ENCODE data around the gene RIC8B.

RIC8B gene

DNA sequence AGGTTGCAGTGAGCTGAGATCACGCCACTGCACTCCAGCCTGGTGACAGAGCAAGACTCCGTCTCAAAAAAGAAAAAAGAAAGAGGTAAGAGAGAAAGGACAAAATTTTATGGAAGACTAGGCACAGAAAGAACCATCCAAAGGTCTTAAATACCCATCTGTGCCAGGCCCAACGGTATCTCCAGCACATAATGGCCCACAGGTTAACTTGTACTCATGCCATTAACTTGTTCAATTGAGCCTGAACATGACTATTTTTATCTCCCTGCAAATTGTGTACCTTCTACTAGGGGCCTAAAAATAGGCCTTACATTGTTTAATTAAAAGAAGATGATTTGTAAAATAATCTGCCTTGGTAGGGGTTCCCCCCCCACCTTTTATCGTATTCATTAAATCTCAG lies 80.2 kb downstream of the RIC8B start:
- H3K9me3 ChIP-seq (replicated peaks; ENCODE audit: insufficient read depth, low read length): no peaks in the 10 kb centered on the region
- no peak overlapping the region for H3K27ac ChIP-seq (ENCODE audit: low read length)
- no peak for DNase-seq
- H3F3A ChIP-seq (ENCODE audit: insufficient read depth, low read length): no peaks in the 10 kb centered on the region
- no peak for TF ChIP-seq EZH2 (optimal IDR thresholded peaks at IDR 0.05; ENCODE audit: low read depth, low read length)
- no peak for TF ChIP-seq EZH2phosphoT487 (IDR thresholded peaks at IDR 0.05; ENCODE audit: low read length)
- TF ChIP-seq, protein P1, sequence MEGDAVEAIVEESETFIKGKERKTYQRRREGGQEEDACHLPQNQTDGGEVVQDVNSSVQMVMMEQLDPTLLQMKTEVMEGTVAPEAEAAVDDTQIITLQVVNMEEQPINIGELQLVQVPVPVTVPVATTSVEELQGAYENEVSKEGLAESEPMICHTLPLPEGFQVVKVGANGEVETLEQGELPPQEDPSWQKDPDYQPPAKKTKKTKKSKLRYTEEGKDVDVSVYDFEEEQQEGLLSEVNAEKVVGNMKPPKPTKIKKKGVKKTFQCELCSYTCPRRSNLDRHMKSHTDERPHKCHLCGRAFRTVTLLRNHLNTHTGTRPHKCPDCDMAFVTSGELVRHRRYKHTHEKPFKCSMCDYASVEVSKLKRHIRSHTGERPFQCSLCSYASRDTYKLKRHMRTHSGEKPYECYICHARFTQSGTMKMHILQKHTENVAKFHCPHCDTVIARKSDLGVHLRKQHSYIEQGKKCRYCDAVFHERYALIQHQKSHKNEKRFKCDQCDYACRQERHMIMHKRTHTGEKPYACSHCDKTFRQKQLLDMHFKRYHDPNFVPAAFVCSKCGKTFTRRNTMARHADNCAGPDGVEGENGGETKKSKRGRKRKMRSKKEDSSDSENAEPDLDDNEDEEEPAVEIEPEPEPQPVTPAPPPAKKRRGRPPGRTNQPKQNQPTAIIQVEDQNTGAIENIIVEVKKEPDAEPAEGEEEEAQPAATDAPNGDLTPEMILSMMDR (IDR thresholded peaks at IDR 0.05; ENCODE audit: low read length): no peak
- H2AFZ ChIP-seq (ENCODE audit: low read length): no peak overlapping the region
- H3K27me3 ChIP-seq (replicated peaks; ENCODE audit: insufficient read depth, low read length): no peaks in the 10 kb centered on the region
- H4K20me1 ChIP-seq (ENCODE audit: insufficient read depth, low read length): no peaks in the 10 kb centered on the region
- no peak overlapping the region for H3K4me3 ChIP-seq (ENCODE audit: low read length)
- no peaks in the 10 kb centered on the region for H3K4me1 ChIP-seq (ENCODE audit: low read length)
- H3K79me2 ChIP-seq (ENCODE audit: low read length): no peaks in the 10 kb centered on the region
- no peaks in the 10 kb centered on the region for H3K36me3 ChIP-seq (replicated peaks; ENCODE audit: insufficient read depth, low read length)
- no peak overlapping the region for H3K4me2 ChIP-seq (ENCODE audit: low read depth, low read length)
- H3K9me2 ChIP-seq (replicated peaks; ENCODE audit: insufficient read depth, low read length): no peaks in the 10 kb centered on the region
- H3K9ac ChIP-seq (ENCODE audit: low read length): no peak overlapping the region

DNA sequence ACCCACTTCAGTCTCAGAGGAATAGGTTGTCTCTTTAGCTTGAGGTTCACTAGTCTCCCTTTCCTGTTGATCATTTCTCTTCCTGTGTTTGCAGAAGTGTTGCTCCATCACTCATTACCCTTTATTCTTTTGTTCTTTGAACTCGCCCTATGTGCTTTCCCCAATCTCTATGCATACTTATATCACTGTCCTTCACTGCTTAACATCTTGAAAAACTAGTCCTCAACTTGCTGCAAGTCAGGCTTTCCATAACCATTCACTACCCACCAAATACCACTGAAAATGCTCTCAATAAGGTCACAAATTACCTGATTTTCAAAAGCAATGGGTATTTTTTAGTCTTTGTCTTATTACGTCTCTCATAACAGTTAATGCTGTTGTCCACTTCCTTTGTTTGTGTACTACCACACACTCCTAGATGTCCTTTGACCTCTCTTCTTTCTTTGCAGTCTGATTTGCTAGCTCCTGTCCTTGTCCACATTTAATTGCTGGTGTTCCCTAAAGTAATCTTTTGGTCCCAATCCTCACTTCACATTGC lies 80.8 kb downstream of the RIC8B start:
- Histone ChIP-seq H3K79me2 (ENCODE audit: low read length) (no peaks in the 10 kb centered on the region), H4K20me1 (ENCODE audit: insufficient read depth, low read length) (no peaks in the 10 kb centered on the region), H3K9me2 (replicated peaks; ENCODE audit: insufficient read depth, low read length) (no peaks in the 10 kb centered on the region), H3F3A (ENCODE audit: insufficient read depth, low read length) (no peaks in the 10 kb centered on the region), H3K27me3 (replicated peaks; ENCODE audit: insufficient read depth, low read length) (no peaks in the 10 kb centered on the region), H3K9me3 (replicated peaks; ENCODE audit: insufficient read depth, low read length) (no peaks in the 10 kb centered on the region), H3K27ac (ENCODE audit: low read length) (no peak overlapping the region), H3K9ac (ENCODE audit: low read length) (no peak overlapping the region), H3K4me1 (ENCODE audit: low read length) (no peaks in the 10 kb centered on the region), H3K36me3 (replicated peaks; ENCODE audit: insufficient read depth, low read length) (no peaks in the 10 kb centered on the region), H2AFZ (ENCODE audit: low read length) (no peak overlapping the region), H3K4me3 (ENCODE audit: low read length) (no peak overlapping the region), H3K4me2 (ENCODE audit: low read depth, low read length) (no peak overlapping the region)
- no peak for TF ChIP-seq EZH2phosphoT487 (IDR thresholded peaks at IDR 0.05; ENCODE audit: low read length)
- no peak for DNase-seq

DNA sequence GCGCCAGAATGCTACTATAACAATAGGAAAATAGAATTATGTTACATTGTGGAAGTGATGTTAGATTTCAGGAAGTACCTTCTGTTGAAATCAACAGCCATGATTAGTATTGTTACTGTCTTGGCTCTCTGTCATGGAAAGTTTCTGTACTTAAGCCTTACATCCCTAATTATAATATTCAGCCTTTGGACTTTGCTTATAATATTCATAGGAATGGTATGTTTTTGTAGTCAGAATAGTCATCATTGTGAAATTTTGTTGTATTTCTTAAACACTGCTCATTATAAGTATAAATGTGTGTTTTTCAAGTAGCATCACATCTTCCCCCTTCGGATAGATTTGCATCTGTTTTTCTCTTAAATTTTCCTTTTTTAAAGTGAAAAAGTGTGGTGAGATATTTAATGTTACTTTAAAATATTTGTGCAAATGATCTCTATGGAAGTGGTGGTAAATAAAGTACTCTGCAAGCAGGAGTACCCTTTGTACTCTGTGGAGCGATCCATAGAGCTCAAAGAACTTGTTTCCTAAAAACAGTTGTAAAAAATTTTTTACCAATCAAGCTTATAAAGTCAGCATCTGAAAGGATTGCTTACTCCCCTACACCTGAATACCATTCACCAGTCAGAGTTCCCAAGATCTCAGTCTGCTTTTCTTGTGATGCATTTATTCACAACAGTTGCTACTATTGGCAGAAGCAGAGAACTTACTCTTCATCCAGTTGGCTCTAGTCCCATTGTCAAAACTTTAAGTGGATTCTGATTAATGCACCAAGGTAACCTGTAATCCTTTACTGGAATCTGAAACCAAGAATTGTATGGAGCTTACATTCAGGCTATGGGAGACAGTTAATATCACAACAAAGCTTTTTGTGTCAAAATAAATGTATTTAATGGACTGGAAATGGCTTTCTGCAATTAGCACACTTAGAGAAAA lies 87.8 kb downstream of the RIC8B start:
- Histone ChIP-seq H3K9me2 (replicated peaks; ENCODE audit: insufficient read depth, low read length) (no peaks in the 10 kb centered on the region), H3K36me3 (replicated peaks; ENCODE audit: insufficient read depth, low read length) (no peaks in the 10 kb centered on the region)

More for the DNA sequence above, 87.8 kb downstream of the RIC8B start:
- H3K4me1 ChIP-seq (ENCODE audit: low read length): no peaks in the 10 kb centered on the region
- no peaks in the 10 kb centered on the region for H3K79me2 ChIP-seq (ENCODE audit: low read length)
- no peak overlapping the region for H2AFZ ChIP-seq (ENCODE audit: low read length)
- H3K4me3 ChIP-seq (ENCODE audit: low read length): no peak overlapping the region
- TF ChIP-seq, protein P1 (IDR thresholded peaks at IDR 0.05; ENCODE audit: low read length): no peak
- TF ChIP-seq EZH2 (optimal IDR thresholded peaks at IDR 0.05; ENCODE audit: low read depth, low read length) (no peak), EZH2phosphoT487 (IDR thresholded peaks at IDR 0.05; ENCODE audit: low read length) (no peak)
- H3K9me3 ChIP-seq (replicated peaks; ENCODE audit: insufficient read depth, low read length): no peaks in the 10 kb centered on the region
- H3K27ac ChIP-seq (ENCODE audit: low read length): no peak overlapping the region
- H3K9ac ChIP-seq (ENCODE audit: low read length): no peak overlapping the region
- DNase-seq: no peak
- H3K27me3 ChIP-seq (replicated peaks; ENCODE audit: insufficient read depth, low read length): no peaks in the 10 kb centered on the region
- H3K4me2 ChIP-seq (ENCODE audit: low read depth, low read length): no peak overlapping the region
- no peaks in the 10 kb centered on the region for H3F3A ChIP-seq (ENCODE audit: insufficient read depth, low read length)
- no peaks in the 10 kb centered on the region for H4K20me1 ChIP-seq (ENCODE audit: insufficient read depth, low read length)

All from MM.1S (cell line).